ENCODE results near the gene CFAP65. TPM values are rescaled to one million over a fixed set of nuclear protein-coding genes. Genes with fewer than 3 reads are reported as not detected.

CFAP65 gene
- total RNA-seq, 3 donors from 2014 or later (not counting 1 experiment from before 2014, with no cell fraction given) = not detected

GRCh38 chr2:219027511-219028055 lies 13.7 kb downstream of the CFAP65 start:
- Mint-ChIP-seq H3K27me3 (ENCODE audit: low read depth in 2 of 2) (peaks cover 0 to 7% of the 10 kb centered on the region in 2 donors), H3K36me3 (no peaks in the 10 kb centered on the region), H3K4me1 (no peaks in the 10 kb centered on the region), H3K9me3 (no peaks in the 10 kb centered on the region), H3K27ac (no peak overlapping the region), H3K4me3 (no peak overlapping the region)
- no peaks in the 10 kb centered on the region for H3K9me3 ChIP-seq (ENCODE audit: control insufficient read depth, insufficient read depth, low read length)
- no peak for TF ChIP-seq CTCF (IDR thresholded peaks at IDR 0.05)
- no peak overlapping the region for H3K27ac ChIP-seq (ENCODE audit: low read length)
- H3K4me1 ChIP-seq (ENCODE audit: control insufficient read depth, insufficient read depth, low read length) = no peaks in the 10 kb centered on the region
- H3K36me3 ChIP-seq (ENCODE audit: control insufficient read depth, insufficient read depth, low read length) = no peaks in the 10 kb centered on the region
- no peak overlapping the region for H3K4me3 ChIP-seq (ENCODE audit: low read length)
- WGBS (ENCODE audit: insufficient coverage) = 89% methylated on average over 22 of the region's 22 CpGs
- intact Hi-C loops (cut with micrococcal nuclease) = no loop called here
- ATAC-seq (no peak), DNase-seq (no peak)
- no peaks in the 10 kb centered on the region for H3K27me3 ChIP-seq (ENCODE audit: control insufficient read depth, insufficient read depth, low read length)

GRCh38 chr2:219026946-219027345 lies 14.4 kb downstream of the CFAP65 start:
- intact Hi-C loops (cut with micrococcal nuclease) = no loop called here
- H3K4me1 ChIP-seq (ENCODE audit: control insufficient read depth, insufficient read depth, low read length) = no peaks in the 10 kb centered on the region
- TF ChIP-seq CTCF (IDR thresholded peaks at IDR 0.05) = no peak
- H3K9me3 ChIP-seq (ENCODE audit: control insufficient read depth, insufficient read depth, low read length) = no peaks in the 10 kb centered on the region
- ATAC-seq (no peak), DNase-seq (no peak)
- Mint-ChIP-seq H3K4me3 (no peak overlapping the region), H3K36me3 (no peaks in the 10 kb centered on the region), H3K27me3 (ENCODE audit: low read depth in 2 of 2) (peaks cover 0 to 3% of the 10 kb centered on the region in 2 donors), H3K27ac (no peak overlapping the region), H3K4me1 (no peaks in the 10 kb centered on the region), H3K9me3 (no peaks in the 10 kb centered on the region)
- 80% methylated on average over 7 of the region's 7 CpGs for WGBS (ENCODE audit: insufficient coverage)
- no peaks in the 10 kb centered on the region for H3K36me3 ChIP-seq (ENCODE audit: control insufficient read depth, insufficient read depth, low read length)
- H3K27ac ChIP-seq (ENCODE audit: low read length) = no peak overlapping the region
- H3K4me3 ChIP-seq (ENCODE audit: low read length) = no peak overlapping the region
- no peaks in the 10 kb centered on the region for H3K27me3 ChIP-seq (ENCODE audit: control insufficient read depth, insufficient read depth, low read length)

- no peak for TF ChIP-seq CTCF (IDR thresholded peaks at IDR 0.05)
Measured at GRCh38 chr2:219025637-219026585, 15.4 kb downstream of the CFAP65 start.

More at GRCh38 chr2:219025637-219026585, 15.4 kb downstream of the CFAP65 start:
- no peak overlapping the region for H3K27ac ChIP-seq (ENCODE audit: low read length)
- ATAC-seq (no peak), DNase-seq (no peak)
- Mint-ChIP-seq H3K9me3 (no peaks in the 10 kb centered on the region), H3K27ac (no peak overlapping the region), H3K36me3 (no peaks in the 10 kb centered on the region), H3K4me1 (no peaks in the 10 kb centered on the region), H3K4me3 (no peak overlapping the region), H3K27me3 (ENCODE audit: low read depth in 2 of 2) (peaks cover 0 to 3% of the 10 kb centered on the region in 2 donors)
- intact Hi-C loops (cut with micrococcal nuclease) = no loop called here
- no peaks in the 10 kb centered on the region for H3K36me3 ChIP-seq (ENCODE audit: control insufficient read depth, insufficient read depth, low read length)
- no peak overlapping the region for H3K4me3 ChIP-seq (ENCODE audit: low read length)
- no peaks in the 10 kb centered on the region for H3K4me1 ChIP-seq (ENCODE audit: control insufficient read depth, insufficient read depth, low read length)
- 85% methylated on average over 15 of the region's 18 CpGs for WGBS (ENCODE audit: insufficient coverage)
- no peaks in the 10 kb centered on the region for H3K9me3 ChIP-seq (ENCODE audit: control insufficient read depth, insufficient read depth, low read length)
- no peaks in the 10 kb centered on the region for H3K27me3 ChIP-seq (ENCODE audit: control insufficient read depth, insufficient read depth, low read length)
